Measurements from ENCODE around the gene L3MBTL2. TPM values are rescaled to one million over a fixed set of nuclear protein-coding genes. Genes with fewer than 3 reads are reported as not detected.
A peak's percentile ranks its signal among the peaks of the same experiment; 100 is the strongest.

L3MBTL2 gene
- total and polyA plus RNA-seq, 2 of the 13 experiments (the other 11 are each of a cell fraction or from before 2014, with no cell fraction given), result 13.8 to 33.7 TPM

GRCh38 chr22:41240377-41241132 lies 35.4 kb downstream of the L3MBTL2 start, which contains the start of gene CHADL (continued):
- TF ChIP-seq, protein P1, sequence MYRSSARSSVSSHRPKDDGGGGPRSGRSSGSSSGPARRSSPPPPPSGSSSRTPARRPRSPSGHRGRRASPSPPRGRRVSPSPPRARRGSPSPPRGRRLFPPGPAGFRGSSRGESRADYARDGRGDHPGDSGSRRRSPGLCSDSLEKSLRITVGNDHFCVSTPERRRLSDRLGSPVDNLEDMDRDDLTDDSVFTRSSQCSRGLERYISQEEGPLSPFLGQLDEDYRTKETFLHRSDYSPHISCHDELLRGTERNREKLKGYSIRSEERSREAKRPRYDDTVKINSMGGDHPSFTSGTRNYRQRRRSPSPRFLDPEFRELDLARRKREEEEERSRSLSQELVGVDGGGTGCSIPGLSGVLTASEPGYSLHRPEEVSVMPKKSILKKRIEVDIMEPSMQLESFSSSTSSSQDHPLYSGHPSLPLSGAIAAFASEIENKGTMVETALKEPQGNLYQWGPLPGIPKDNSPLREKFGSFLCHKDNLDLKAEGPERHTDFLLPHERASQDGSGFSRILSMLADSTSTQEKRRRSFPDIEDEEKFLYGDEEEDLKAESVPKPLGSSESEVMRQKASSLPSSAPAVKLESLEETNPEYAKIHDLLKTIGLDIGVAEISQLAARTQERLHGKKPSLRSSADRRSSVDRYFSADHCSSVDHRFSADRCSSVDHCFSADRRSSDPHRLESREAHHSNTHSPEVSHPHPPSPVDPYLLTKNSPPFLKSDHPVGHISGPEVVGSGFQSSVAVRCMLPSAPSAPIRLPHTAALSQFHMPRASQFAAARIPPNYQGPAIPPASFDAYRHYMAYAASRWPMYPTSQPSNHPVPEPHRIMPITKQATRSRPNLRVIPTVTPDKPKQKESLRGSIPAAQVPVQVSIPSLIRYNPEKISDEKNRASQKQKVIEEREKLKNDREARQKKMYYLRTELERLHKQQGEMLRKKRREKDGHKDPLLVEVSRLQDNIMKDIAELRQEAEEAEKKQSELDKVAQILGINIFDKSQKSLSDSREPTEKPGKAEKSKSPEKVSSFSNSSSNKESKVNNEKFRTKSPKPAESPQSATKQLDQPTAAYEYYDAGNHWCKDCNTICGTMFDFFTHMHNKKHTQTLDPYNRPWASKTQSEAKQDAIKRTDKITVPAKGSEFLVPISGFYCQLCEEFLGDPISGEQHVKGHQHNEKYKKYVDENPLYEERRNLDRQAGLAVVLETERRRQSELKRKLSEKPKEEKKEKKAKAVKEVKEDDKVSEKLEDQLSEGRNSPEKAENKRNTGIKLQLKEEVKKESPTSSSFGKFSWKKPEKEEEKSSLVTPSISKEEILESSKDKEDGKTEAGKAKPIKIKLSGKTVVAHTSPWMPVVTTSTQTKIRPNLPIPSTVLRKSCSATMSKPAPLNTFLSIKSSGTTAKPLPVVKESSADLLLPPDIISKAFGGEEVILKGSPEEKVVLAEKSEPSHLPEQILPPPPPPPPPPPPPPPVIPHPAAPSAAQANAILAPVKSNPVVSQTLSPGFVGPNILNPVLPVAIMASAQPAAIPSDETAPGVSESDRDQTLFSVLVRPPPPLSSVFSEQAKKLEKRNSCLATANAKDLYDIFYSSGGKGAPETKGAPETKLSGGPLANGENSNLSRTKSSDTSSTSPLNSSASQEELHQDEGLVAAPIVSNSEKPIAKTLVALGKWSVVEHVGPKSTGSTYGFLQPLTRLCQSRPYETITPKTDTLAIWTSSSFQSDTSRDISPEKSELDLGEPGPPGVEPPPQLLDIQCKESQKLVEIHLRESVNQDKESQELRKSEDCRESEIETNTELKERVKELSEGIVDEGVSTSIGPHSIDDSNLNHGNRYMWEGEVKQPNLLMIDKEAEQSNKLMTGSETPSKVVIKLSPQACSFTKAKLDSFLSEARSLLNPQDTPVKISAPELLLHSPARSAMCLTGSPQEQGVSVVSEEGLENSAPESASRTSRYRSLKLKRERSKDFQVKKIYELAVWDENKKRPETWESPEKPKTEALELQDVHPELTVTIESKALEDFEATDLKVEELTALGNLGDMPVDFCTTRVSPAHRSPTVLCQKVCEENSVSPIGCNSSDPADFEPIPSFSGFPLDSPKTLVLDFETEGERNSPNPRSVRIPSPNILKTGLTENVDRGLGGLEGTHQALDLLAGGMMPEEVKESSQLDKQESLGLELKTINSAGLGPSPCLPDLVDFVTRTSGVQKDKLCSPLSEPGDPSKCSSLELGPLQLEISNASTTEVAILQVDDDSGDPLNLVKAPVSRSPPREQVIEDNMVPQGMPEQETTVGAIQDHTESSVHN (CRISPR knock-in tag; IDR thresholded peaks at IDR 0.05), result no peak
- TF ChIP-seq, protein P2, sequence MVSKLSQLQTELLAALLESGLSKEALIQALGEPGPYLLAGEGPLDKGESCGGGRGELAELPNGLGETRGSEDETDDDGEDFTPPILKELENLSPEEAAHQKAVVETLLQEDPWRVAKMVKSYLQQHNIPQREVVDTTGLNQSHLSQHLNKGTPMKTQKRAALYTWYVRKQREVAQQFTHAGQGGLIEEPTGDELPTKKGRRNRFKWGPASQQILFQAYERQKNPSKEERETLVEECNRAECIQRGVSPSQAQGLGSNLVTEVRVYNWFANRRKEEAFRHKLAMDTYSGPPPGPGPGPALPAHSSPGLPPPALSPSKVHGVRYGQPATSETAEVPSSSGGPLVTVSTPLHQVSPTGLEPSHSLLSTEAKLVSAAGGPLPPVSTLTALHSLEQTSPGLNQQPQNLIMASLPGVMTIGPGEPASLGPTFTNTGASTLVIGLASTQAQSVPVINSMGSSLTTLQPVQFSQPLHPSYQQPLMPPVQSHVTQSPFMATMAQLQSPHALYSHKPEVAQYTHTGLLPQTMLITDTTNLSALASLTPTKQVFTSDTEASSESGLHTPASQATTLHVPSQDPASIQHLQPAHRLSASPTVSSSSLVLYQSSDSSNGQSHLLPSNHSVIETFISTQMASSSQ (IDR thresholded peaks at IDR 0.05; ENCODE audit: low read depth), result no peak
- TF ChIP-seq, protein P2 (CRISPR knock-in tag; IDR thresholded peaks at IDR 0.05; ENCODE audit: borderline replicate concordance), result peak; percentile 40; the same call in 1 of the 2 replicates
- TF ChIP-seq, protein P3, sequence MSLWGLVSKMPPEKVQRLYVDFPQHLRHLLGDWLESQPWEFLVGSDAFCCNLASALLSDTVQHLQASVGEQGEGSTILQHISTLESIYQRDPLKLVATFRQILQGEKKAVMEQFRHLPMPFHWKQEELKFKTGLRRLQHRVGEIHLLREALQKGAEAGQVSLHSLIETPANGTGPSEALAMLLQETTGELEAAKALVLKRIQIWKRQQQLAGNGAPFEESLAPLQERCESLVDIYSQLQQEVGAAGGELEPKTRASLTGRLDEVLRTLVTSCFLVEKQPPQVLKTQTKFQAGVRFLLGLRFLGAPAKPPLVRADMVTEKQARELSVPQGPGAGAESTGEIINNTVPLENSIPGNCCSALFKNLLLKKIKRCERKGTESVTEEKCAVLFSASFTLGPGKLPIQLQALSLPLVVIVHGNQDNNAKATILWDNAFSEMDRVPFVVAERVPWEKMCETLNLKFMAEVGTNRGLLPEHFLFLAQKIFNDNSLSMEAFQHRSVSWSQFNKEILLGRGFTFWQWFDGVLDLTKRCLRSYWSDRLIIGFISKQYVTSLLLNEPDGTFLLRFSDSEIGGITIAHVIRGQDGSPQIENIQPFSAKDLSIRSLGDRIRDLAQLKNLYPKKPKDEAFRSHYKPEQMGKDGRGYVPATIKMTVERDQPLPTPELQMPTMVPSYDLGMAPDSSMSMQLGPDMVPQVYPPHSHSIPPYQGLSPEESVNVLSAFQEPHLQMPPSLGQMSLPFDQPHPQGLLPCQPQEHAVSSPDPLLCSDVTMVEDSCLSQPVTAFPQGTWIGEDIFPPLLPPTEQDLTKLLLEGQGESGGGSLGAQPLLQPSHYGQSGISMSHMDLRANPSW (CRISPR knock-in tag; IDR thresholded peaks at IDR 0.05; ENCODE audit: borderline replicate concordance), result no peak
- TF ChIP-seq ZKSCAN8 (CRISPR knock-in tag; IDR thresholded peaks at IDR 0.05; ENCODE audit: borderline replicate concordance), result no peak
- no peak for TF ChIP-seq TCF7L2 (IDR thresholded peaks at IDR 0.05; ENCODE audit: low read depth, low read length)
- 0 out of 2 replicates have a peak, but pooled peaks have one; percentile 47 for TF ChIP-seq SALL2 (CRISPR knock-in tag; IDR thresholded peaks at IDR 0.05)
- 0 out of 3 replicates have a peak, but pooled peaks have one; percentile 9 for TF ChIP-seq MXI1 (IDR thresholded peaks at IDR 0.05; ENCODE audit: borderline replicate concordance, low read depth, low read length)
- TF ChIP-seq SRY (CRISPR knock-in tag; IDR thresholded peaks at IDR 0.05), result no peak
